ENCODE measurements around the gene KLRD1.

DNA sequence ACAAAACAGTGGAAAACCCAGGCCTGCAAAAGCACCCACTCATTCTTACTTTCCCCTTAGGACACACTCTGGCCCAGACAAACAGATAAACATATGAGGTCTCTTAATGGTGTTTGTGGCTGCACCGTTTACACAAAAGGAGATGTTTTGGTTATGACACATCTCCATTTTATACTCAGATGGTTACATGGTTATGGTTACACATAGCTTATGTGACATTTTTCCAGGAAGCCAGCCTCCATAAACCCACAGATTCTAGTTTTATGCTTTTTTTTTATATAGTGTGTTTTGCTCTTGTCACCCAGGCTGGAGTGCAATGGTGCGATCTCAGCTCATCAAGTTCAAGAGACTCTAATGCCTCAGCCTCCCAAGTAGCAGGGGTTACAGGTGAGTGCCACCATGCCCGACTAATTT, 3.5 kb upstream of the KLRD1 start:
- TF ChIP-seq, protein P1, sequence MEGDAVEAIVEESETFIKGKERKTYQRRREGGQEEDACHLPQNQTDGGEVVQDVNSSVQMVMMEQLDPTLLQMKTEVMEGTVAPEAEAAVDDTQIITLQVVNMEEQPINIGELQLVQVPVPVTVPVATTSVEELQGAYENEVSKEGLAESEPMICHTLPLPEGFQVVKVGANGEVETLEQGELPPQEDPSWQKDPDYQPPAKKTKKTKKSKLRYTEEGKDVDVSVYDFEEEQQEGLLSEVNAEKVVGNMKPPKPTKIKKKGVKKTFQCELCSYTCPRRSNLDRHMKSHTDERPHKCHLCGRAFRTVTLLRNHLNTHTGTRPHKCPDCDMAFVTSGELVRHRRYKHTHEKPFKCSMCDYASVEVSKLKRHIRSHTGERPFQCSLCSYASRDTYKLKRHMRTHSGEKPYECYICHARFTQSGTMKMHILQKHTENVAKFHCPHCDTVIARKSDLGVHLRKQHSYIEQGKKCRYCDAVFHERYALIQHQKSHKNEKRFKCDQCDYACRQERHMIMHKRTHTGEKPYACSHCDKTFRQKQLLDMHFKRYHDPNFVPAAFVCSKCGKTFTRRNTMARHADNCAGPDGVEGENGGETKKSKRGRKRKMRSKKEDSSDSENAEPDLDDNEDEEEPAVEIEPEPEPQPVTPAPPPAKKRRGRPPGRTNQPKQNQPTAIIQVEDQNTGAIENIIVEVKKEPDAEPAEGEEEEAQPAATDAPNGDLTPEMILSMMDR (conservative IDR thresholded peaks at IDR 0.05; ENCODE audit: low read depth, low read length): no peak
- no peak for TF ChIP-seq CEBPB (IDR thresholded peaks at IDR 0.05; ENCODE audit: low read depth, low read length)
- peak; percentile 22; the same call in 1 of the 2 replicates for TF ChIP-seq MAZ (IDR thresholded peaks at IDR 0.05; ENCODE audit: borderline replicate concordance, low read depth, low read length)
- TF ChIP-seq POLR2A (IDR thresholded peaks at IDR 0.05; ENCODE audit: low read depth, low read length): no peak
- 0 out of 2 replicates have a peak, but pooled peaks have one; percentile 33 for TF ChIP-seq RFX5 (IDR thresholded peaks at IDR 0.05; ENCODE audit: low read depth, low read length)
- TF ChIP-seq RCOR1 (IDR thresholded peaks at IDR 0.05; ENCODE audit: insufficient replicate concordance, low read length): no peak
- TF ChIP-seq NFE2L2 (IDR thresholded peaks at IDR 0.05; ENCODE audit: low read depth, low read length): no peak
- TF ChIP-seq, protein P2, sequence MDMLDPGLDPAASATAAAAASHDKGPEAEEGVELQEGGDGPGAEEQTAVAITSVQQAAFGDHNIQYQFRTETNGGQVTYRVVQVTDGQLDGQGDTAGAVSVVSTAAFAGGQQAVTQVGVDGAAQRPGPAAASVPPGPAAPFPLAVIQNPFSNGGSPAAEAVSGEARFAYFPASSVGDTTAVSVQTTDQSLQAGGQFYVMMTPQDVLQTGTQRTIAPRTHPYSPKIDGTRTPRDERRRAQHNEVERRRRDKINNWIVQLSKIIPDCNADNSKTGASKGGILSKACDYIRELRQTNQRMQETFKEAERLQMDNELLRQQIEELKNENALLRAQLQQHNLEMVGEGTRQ (IDR thresholded peaks at IDR 0.05; ENCODE audit: low read depth, low read length): no peak
- peak; percentile 71 for TF ChIP-seq FOS (IDR thresholded peaks at IDR 0.05; ENCODE audit: low read depth, low read length)
- no peak for TF ChIP-seq RAD21 (IDR thresholded peaks at IDR 0.05; ENCODE audit: low read length)
- TF ChIP-seq BHLHE40 (IDR thresholded peaks at IDR 0.05; ENCODE audit: low read depth, low read length): peak; percentile 55; the same call in 1 of the 2 replicates
